Activated T-helper 17 cell treated with anti-CD3 and anti-CD28 coated beads, Interleukin-2, amount 50 U/mL, for 72 hours (primary cell): ENCODE results near the gene TGM4. TPM values are rescaled to one million over a fixed set of nuclear protein-coding genes. Genes with fewer than 3 reads are reported as not detected.

Experiments used
- ATAC-seq: fragments of 150-1000 bp; cut with Tn5 transposase; replicated peaks from 2 replicates; pipeline ENCODE4 v1.10.0; 2021; ENCODE audit warnings: mild to moderate bottlenecking, moderate library complexity
- H3K27ac Mint-ChIP-seq: one replicate; pipeline ENCODE4 v1.8.0; 2022; ENCODE audit warnings: mixed read lengths
- H3K27me3 Mint-ChIP-seq: one replicate; pipeline ENCODE4 v1.8.0; 2022; ENCODE audit warnings: mixed read lengths
- H3K36me3 Mint-ChIP-seq: one replicate; pipeline ENCODE4 v1.8.0; 2022; ENCODE audit warnings: low read depth, mild to moderate bottlenecking, mixed read lengths
- H3K4me1 Mint-ChIP-seq: one replicate; pipeline ENCODE4 v1.8.0; 2022; ENCODE audit warnings: mixed read lengths
- H3K4me3 Mint-ChIP-seq: one replicate; pipeline ENCODE4 v1.8.0; 2022; ENCODE audit warnings: mild to moderate bottlenecking, mixed read lengths
- H3K9me3 Mint-ChIP-seq: one replicate; pipeline ENCODE4 v1.8.0; 2022; ENCODE audit warnings: mixed read lengths
- total RNA-seq, 2 donors: library from RNA; stranded (reverse); gene quantifications; one replicate each; pipeline ENCODE4 v1.2.3, GENCODE V29; 2022

The TGM4 gene
- total RNA-seq, 2 donors from 2014 or later: not detected

DNA sequence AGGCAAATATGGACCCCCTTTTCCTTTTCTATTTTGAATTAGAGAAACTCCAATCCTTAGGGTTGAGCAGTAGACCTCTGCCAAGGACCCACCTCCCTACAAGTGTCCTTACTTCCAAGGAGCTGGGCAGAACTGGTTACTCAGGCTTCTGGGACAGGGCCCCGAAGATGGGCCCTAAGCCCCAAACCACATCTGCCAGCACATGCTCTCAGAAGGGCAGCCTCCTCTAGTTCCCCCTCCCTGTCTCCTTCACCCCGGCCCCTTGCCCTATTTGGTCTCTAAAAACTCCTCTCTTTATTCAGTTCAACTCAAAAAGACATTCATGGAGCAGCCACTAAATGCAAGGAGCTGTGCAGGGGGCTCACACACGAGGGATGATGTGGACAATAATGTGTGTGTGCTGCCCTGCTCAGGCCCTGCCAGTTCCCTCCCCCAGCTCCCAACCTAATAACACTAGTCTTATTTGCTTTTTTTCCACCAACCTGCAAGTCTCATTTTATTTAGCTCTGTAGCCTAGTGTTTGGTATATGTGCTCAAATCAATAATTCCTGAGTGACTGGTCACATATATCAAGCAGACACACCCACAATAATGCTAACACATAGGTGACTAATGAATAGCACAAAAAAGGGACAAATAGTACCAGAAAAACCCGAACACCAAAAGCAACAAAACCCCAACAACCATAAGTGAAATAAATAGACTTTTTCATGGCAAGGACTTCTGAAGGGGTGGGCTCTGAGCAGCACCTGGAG, 89.3 kb downstream of the TGM4 start:
- H3K36me3 Mint-ChIP-seq: no peaks in the 10 kb centered on the region

More for the DNA sequence above, 89.3 kb downstream of the TGM4 start:
- Mint-ChIP-seq H3K9me3 (no peaks in the 10 kb centered on the region), H3K4me3 (no peak overlapping the region), H3K4me1 (peaks cover 30% of the 10 kb centered on the region), H3K27ac (no peak overlapping the region), H3K27me3 (no peaks in the 10 kb centered on the region)
- no peak for ATAC-seq

Other genes starting within 250 kb of the TGM4 start
- 1 to 10 TPM; 7.9 to 8.4 TPM for gene ZNF197, start 249.6 kb upstream of the TGM4 start, total RNA-seq
- 1 to 10 TPM; 1.6 to 3.0 TPM for gene ZNF35, start 225.9 kb upstream of the TGM4 start, total RNA-seq
- gene ZNF502, start 161.9 kb upstream of the TGM4 start, total RNA-seq: 1 to 10 TPM in 1 of 2 donors, under 1 TPM in 1; 0.73 to 1.5 TPM
- gene ZNF501, start 145.0 kb upstream of the TGM4 start, total RNA-seq: 1 to 10 TPM in 1 of 2 donors, under 1 TPM in 1; 0.73 to 1.7 TPM
- gene KIAA1143, start 113.0 kb upstream of the TGM4 start, total RNA-seq: 10 to 100 TPM; 21.0 to 26.1 TPM
- gene KIF15, start 112.8 kb upstream of the TGM4 start, total RNA-seq: 10 to 100 TPM; 25.3 to 34.7 TPM
- 1 to 10 TPM; 6.9 to 7.3 TPM for gene TMEM42, start 12.7 kb upstream of the TGM4 start, total RNA-seq
- gene ZDHHC3, start 101.6 kb downstream of the TGM4 start, total RNA-seq: 10 to 100 TPM; 20.5 to 50.5 TPM
- gene EXOSC7, start 101.6 kb downstream of the TGM4 start, total RNA-seq: 10 to 100 TPM; 47.0 to 70.5 TPM
- gene CLEC3B, start 151.7 kb downstream of the TGM4 start, total RNA-seq: under 1 TPM; 0.37 to 0.66 TPM